ENCODE data around the gene CLDN17. TPM values are rescaled to one million over a fixed set of nuclear protein-coding genes. Genes with fewer than 3 reads are reported as not detected.

Gene CLDN17
- total and polyA plus RNA-seq, 2 of the 8 experiments (the other 6 are each of a cell fraction or from before 2014, with no cell fraction given): not detected

- Histone ChIP-seq H2BK120ac (replicated peaks; ENCODE audit: low read depth, low read length) (no peak overlapping the region), H3K36me3 (ENCODE audit: control insufficient read depth in 2 of 4, insufficient read depth in 4 of 4, low read length in 3 of 4) (no peaks in the 10 kb centered on the region), H2BK20ac (ENCODE audit: low read length) (no peak overlapping the region), H3K4me1 (replicated peaks in 1 of 4; ENCODE audit: control insufficient read depth in 3 of 4, insufficient read depth in 4 of 4, low read length in 3 of 4) (no peaks in the 10 kb centered on the region), H3K9ac (replicated peaks in 1 of 4; ENCODE audit: extremely low read depth in 1 of 4, low read depth in 3 of 4, low read length in 3 of 4) (no peak overlapping the region), H3K4me3 (ENCODE audit: extremely low read depth in 1 of 4, insufficient read depth in 2 of 4, low read depth in 3 of 4, low read length in 4 of 4) (no peak overlapping the region), H3K56ac (replicated peaks; ENCODE audit: insufficient read length, low read depth, low read length) (no peak overlapping the region), H3K27ac (ENCODE audit: low read depth, low read length) (no peak overlapping the region), H4K8ac (ENCODE audit: extremely low read depth, insufficient read depth, low read length) (no peak overlapping the region), H3K4me2 (ENCODE audit: insufficient read depth in 1 of 2, low read depth in 2 of 2, low read length in 2 of 2) (no peak overlapping the region), H4K5ac (ENCODE audit: insufficient read length, low read depth, low read length) (no peak overlapping the region), H2AFZ (ENCODE audit: low read length) (no peak overlapping the region), H3K79me1 (ENCODE audit: low read depth, low read length) (no peaks in the 10 kb centered on the region), H2BK12ac (ENCODE audit: low read depth, low read length) (no peak overlapping the region), H3K27me3 (replicated peaks in 1 of 4; ENCODE audit: control insufficient read depth in 3 of 4, extremely low read depth in 1 of 4, insufficient read depth in 3 of 4, low read length in 3 of 4) (no peaks in the 10 kb centered on the region), H4K20me1 (replicated peaks in 1 of 2; ENCODE audit: control insufficient read depth in 1 of 2, insufficient read depth in 2 of 2, low read length in 2 of 2) (no peaks in the 10 kb centered on the region), H3K14ac (ENCODE audit: insufficient read length) (no peak overlapping the region), H4K91ac (replicated peaks; ENCODE audit: insufficient read length, low read length) (no peak overlapping the region), H2AK5ac (ENCODE audit: low read depth, low read length) (no peak overlapping the region), H3K18ac (ENCODE audit: extremely low read depth, low read length) (no peak overlapping the region), H3K4ac (replicated peaks; ENCODE audit: insufficient read length, low read depth, low read length) (no peak overlapping the region), H2BK5ac (ENCODE audit: low read depth, low read length) (no peak overlapping the region), H3K79me2 (ENCODE audit: control insufficient read depth in 1 of 2, insufficient read depth in 2 of 2, low read length in 2 of 2) (no peaks in the 10 kb centered on the region), H3K9me3 (ENCODE audit: insufficient read depth in 2 of 2, low read depth in 1 of 2, low read length in 1 of 2) (no peaks in the 10 kb centered on the region), H3K23ac (ENCODE audit: insufficient read length) (no peak overlapping the region), H2BK15ac (ENCODE audit: low read length) (no peak overlapping the region), H3K23me2 (ENCODE audit: low read depth, low read length) (no peaks in the 10 kb centered on the region)
- ChIA-PET CTCF (ENCODE audit: partially characterized antibody) (interaction anchor here (1.0 kb wide), 1 partner anchor 41 kb away, joined by 3 read pairs; no protein-coding TSS in a partner anchor), POLR2A (ENCODE audit: partially characterized antibody) (no interaction called here)
- DNase-seq (ENCODE audit: low read depth in 1 of 2, low spot score in 2 of 2): no peak
- no peak for FAIRE-seq
- 95% methylated on average over 1 of the region's 1 CpG; no CpG with 5 or more reads in 1 of the 2 experiments for WGBS, 2 experiments (ENCODE audit: extremely low coverage in 1 of 2, insufficient coverage in 1 of 2, insufficient read length in 1 of 2, insufficient replicate concordance in 2 of 2, low coverage in 1 of 2, low lambda C conversion rate in 2 of 2, missing lambda C conversion rate in 1 of 2)
- TF ChIP-seq SP2 (IDR thresholded peaks at IDR 0.05; ENCODE audit: low read length) (no peak), TCF12 (IDR thresholded peaks at IDR 0.05; ENCODE audit: low read depth, low read length) (no peak), NRF1 (IDR thresholded peaks at IDR 0.05; ENCODE audit: low read depth, low read length) (no peak), CBX8 (IDR thresholded peaks at IDR 0.05; ENCODE audit: borderline replicate concordance, low read depth, low read length) (no peak), EP300 (IDR thresholded peaks at IDR 0.05; ENCODE audit: borderline replicate concordance in 1 of 2, low read depth in 2 of 2, low read length in 2 of 2) (no peak), EGR1 (IDR thresholded peaks at IDR 0.05; ENCODE audit: borderline replicate concordance, low read depth, low read length) (no peak), SIN3A (conservative IDR thresholded peaks at IDR 0.05 in 1 of 2, IDR thresholded peaks at IDR 0.05 in 1 of 2; ENCODE audit: low read depth in 1 of 2, low read length in 2 of 2) (no peak), SP1 (IDR thresholded peaks at IDR 0.05; ENCODE audit: low read depth, low read length) (no peak), ATF3 (IDR thresholded peaks at IDR 0.05; ENCODE audit: insufficient read depth, low read depth, low read length) (no peak), SRF (IDR thresholded peaks at IDR 0.05; ENCODE audit: low read depth, low read length) (no peak), TAF7 (optimal IDR thresholded peaks at IDR 0.05; ENCODE audit: borderline replicate concordance, low read depth, low read length) (no peak), NANOG (IDR thresholded peaks at IDR 0.05; ENCODE audit: insufficient read depth, low read depth, low read length, poor library complexity, severe bottlenecking) (no peak), SAP30 (IDR thresholded peaks at IDR 0.05; ENCODE audit: insufficient read depth, insufficient replicate concordance, low read length) (no peak)
Observed at GRCh38 chr21:30148906-30149305, 17.7 kb downstream of the CLDN17 start.
